Pancreas (tissue), 10 donors: Measurements from ENCODE around the gene ZDHHC14. TPM values are rescaled to one million over a fixed set of nuclear protein-coding genes. Genes with fewer than 3 reads are reported as not detected.

ENCODE experiments used
- ATAC-seq, 4 donors: fragments of 200-7000 bp; cut with Tn5 transposase; one replicate each; pipeline versions ENCODE4 v1.8.0 to v1.9.1; 2020; ENCODE audit warnings: mild to moderate bottlenecking in 4 of 4, moderate library complexity in 4 of 4
- DNase-seq, 6 donors: peaks; one replicate each; pipeline ENCODE4 v3.0.0-alpha.2; 2020
- FAIRE-seq: peaks from 2 replicates; lab custom pipeline; 2012; peaks lifted over from hg19 to GRCh38; lab: Jason Lieb, UNC
- H3K27ac ChIP-seq, 4 donors: fragments of 200-600 bp; sonication (generic); 1 replicate in 3 of 4; 2 replicates in 1 of 4; pipeline versions ENCODE4 v1.5.0 to v1.8.0; 2020
- H3K27me3 ChIP-seq, 4 donors: fragments of 200-600 bp; one replicate each; pipeline ENCODE4 v1.8.0; 2021
- H3K36me3 ChIP-seq, 3 donors: fragments of 200-600 bp; sonication (generic) in 1 of 3; one replicate each; pipeline versions ENCODE4 v1.5.0 to v1.8.0; 2020 to 2021
- H3K4me1 ChIP-seq, 3 donors: fragments of 200-600 bp; one replicate each; pipeline ENCODE4 v1.8.0; 2021
- H3K4me3 ChIP-seq, 4 donors: fragments of 200-600 bp; sonication (generic) in 2 of 4; one replicate each; pipeline versions ENCODE4 v1.5.0 to v1.8.0; 2020 to 2021
- H3K9me3 ChIP-seq, 4 donors: fragments of 200-600 bp; one replicate each; pipeline ENCODE4 v1.8.0; 2021
- CTCF ChIP-seq, 4 donors: fragments of 200-600 bp; sonication (generic) in 3 of 4; IDR thresholded peaks; one replicate each; pipeline versions ENCODE4 v1.5.0 to v1.8.0; 2021; ENCODE audit warnings: antibody characterized with exemption in 4 of 4
- WGBS, 2 donors: extraction: QIAGEN DNeasy Blood & Tissue Kit; methylation state at CpG; one replicate each; pipeline ENCODE4 v1.1.7; 2013; 5-methylcytosine and 5-hydroxymethylcytosine counted together
- intact Hi-C, 3 donors: fragments of 100-400 bp; cut with DNase I; formaldehyde crosslinking; loops; one replicate each; pipeline versions ENCODE4 v1.11.1 to v1.14.2; 2022
- polyA plus RNA-seq, 2 donors: library from polyadenylated mRNA; stranded (reverse); fragments of 200-250 nt; gene quantifications; one replicate each; pipeline ENCODE4 v1.2.3, GENCODE V29; 2013
- total RNA-seq, 6 donors: library from RNA; stranded (reverse); fragmentation: NEBNext Ultra II Directional in 4 of 6; extraction: Animal tissue kit (Norgen Biotek cat#: 25700) in 4 of 6; gene quantifications; one replicate each; pipeline versions ENCODE4 v1.2.1 to v1.2.4, GENCODE V29; 2021 to 2023
- donor health status: healthy with polysubstance abuse.
- donor health status: DM: no; HTN: no; CAD: no; lungs with moderate emphysema.
- donor health status: DM: no; HTN: no; CAD: no.
- donor health status: control.
- donor health status: control.
- donor health status: Bipolar disorder and iron deficiency.
- donor health status: DM: yes; HTN: yes; CAD: no.
- donor health status: DM: no; HTN: no; CAD: no.
- donor health status: DM: no; HTN: no; CAD: no.
- donor health status: DM: yes; HTN: yes; CAD: no.

ZDHHC14 gene
- total and polyA plus RNA-seq, 8 donors = 3.1 to 9.9 (median 4.5) TPM

GRCh38 chr6:157533048-157533871 lies 152.3 kb downstream of the ZDHHC14 start:
- Histone ChIP-seq H3K27me3 (no peaks in the 10 kb centered on the region), H3K36me3 (no peaks in the 10 kb centered on the region), H3K4me3 (no peak overlapping the region), H3K27ac (no peak overlapping the region), H3K9me3 (no peaks in the 10 kb centered on the region), H3K4me1 (peaks cover 0 to 9% (median 4%) of the 10 kb centered on the region in 3 donors)
- no peak for DNase-seq
- FAIRE-seq = no peak
- 82 to 87% methylated on average over 9 of the region's 9 CpGs for WGBS, 2 donors
- intact Hi-C loops = no loop called here
- ATAC-seq = no peak
- no peak for TF ChIP-seq CTCF (IDR thresholded peaks at IDR 0.05)

- no peaks in the 10 kb centered on the region for H3K9me3 ChIP-seq
- intact Hi-C loops = no loop called here
- ATAC-seq (no peak), FAIRE-seq (no peak), DNase-seq (no peak)
- H3K4me3 ChIP-seq = no peak overlapping the region
- no peaks in the 10 kb centered on the region for H3K36me3 ChIP-seq
- no peak for TF ChIP-seq CTCF (IDR thresholded peaks at IDR 0.05)
- no peaks in the 10 kb centered on the region for H3K27me3 ChIP-seq
- 90 to 91% methylated on average over 8 of the region's 8 CpGs for WGBS, 2 donors
- peaks cover 0 to 9% (median 4%) of the 10 kb centered on the region in 3 donors for H3K4me1 ChIP-seq
- no peak overlapping the region for H3K27ac ChIP-seq
Measured at GRCh38 chr6:157534134-157534871, 153.3 kb downstream of the ZDHHC14 start.

GRCh38 chr6:157534977-157535339 lies 154.0 kb downstream of the ZDHHC14 start:
- no peaks in the 10 kb centered on the region for H3K36me3 ChIP-seq
- H3K9me3 ChIP-seq = no peaks in the 10 kb centered on the region
- ATAC-seq (no peak), DNase-seq (no peak), FAIRE-seq (no peak)
- H3K27me3 ChIP-seq = no peaks in the 10 kb centered on the region
- peaks cover 0 to 9% (median 4%) of the 10 kb centered on the region in 3 donors for H3K4me1 ChIP-seq
- TF ChIP-seq CTCF (IDR thresholded peaks at IDR 0.05) = no peak
- H3K4me3 ChIP-seq = no peak overlapping the region
- 84 to 91% methylated on average over 3 of the region's 3 CpGs for WGBS, 2 donors
- intact Hi-C loops = no loop called here
- peak overlapping the region in 1 of 4 donors; percentile 58 for H3K27ac ChIP-seq

- no peak for FAIRE-seq
- Histone ChIP-seq H3K9me3 (no peaks in the 10 kb centered on the region), H3K27me3 (no peaks in the 10 kb centered on the region), H3K36me3 (no peaks in the 10 kb centered on the region), H3K27ac (peak overlapping the region in 2 of 4 donors; percentile 57 to 58), H3K4me1 (peaks cover 0 to 9% (median 4%) of the 10 kb centered on the region in 3 donors), H3K4me3 (no peak overlapping the region)
- no peak for TF ChIP-seq CTCF (IDR thresholded peaks at IDR 0.05)
- no peak for DNase-seq
- 54 to 59% methylated on average over 13 of the region's 13 CpGs for WGBS, 2 donors
- intact Hi-C loops = no loop called here
- peak; percentile 55 to 66 (median 60) for ATAC-seq
Measured at GRCh38 chr6:157535340-157536222, 154.6 kb downstream of the ZDHHC14 start.
